Astrocyte (in vitro differentiated cells and primary cell): Measurements from ENCODE around the gene P3H2.

Source experiments
- EZH2 ChIP-seq: IDR thresholded peaks from 2 replicates; pipeline ENCODE4 v1.6.1; 2012; ENCODE audit warnings: mild to moderate bottlenecking, low read length, inconsistent platforms; ENCODE audit not compliant: insufficient read depth
- TF ChIP-seq, protein P1 (sequence below): IDR thresholded peaks from 2 replicates; pipeline ENCODE4 v1.5.1; 2011; ENCODE audit warnings: low read depth, mild to moderate bottlenecking, inconsistent platforms, low read length, moderate library complexity; ENCODE audit not compliant: insufficient read depth

DNA sequence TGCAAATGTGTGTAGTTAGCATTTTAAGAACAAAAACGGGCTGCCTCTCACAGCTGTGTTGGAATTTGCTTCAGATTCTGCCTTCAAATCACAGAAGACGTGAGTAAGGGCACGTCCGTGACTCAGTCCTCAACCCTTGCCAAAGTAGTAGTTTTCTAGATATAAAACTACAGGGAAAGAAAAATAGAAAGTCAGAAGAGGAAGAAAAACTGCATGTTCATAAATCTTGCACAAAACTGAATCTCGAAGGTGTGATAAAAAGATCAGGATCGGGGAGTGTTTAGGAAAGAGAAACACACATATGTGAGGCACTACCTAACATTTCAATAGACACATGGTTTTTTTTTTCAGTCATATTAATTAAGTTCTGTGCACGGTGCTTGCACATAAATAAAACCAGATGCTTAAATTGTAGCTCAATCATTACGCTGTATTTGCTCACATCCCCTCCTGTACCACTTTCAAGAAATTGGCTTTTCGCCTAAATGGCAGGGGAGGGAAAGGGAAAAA is 71.7 kb downstream of the P3H2 start:
- TF ChIP-seq, protein P1, sequence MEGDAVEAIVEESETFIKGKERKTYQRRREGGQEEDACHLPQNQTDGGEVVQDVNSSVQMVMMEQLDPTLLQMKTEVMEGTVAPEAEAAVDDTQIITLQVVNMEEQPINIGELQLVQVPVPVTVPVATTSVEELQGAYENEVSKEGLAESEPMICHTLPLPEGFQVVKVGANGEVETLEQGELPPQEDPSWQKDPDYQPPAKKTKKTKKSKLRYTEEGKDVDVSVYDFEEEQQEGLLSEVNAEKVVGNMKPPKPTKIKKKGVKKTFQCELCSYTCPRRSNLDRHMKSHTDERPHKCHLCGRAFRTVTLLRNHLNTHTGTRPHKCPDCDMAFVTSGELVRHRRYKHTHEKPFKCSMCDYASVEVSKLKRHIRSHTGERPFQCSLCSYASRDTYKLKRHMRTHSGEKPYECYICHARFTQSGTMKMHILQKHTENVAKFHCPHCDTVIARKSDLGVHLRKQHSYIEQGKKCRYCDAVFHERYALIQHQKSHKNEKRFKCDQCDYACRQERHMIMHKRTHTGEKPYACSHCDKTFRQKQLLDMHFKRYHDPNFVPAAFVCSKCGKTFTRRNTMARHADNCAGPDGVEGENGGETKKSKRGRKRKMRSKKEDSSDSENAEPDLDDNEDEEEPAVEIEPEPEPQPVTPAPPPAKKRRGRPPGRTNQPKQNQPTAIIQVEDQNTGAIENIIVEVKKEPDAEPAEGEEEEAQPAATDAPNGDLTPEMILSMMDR: no peak
- TF ChIP-seq EZH2: no peak
